H9 (cell line): ENCODE measurements around the gene PGAP6. TPM values are rescaled to one million over a fixed set of nuclear protein-coding genes. Genes with fewer than 3 reads are reported as not detected.
"Not testable (repeated sequence)": the region's sequence is repeated elsewhere in the genome, so short reads cannot be mapped to it uniquely, and the experiment has no call there.

Experiments
- DNase-seq: peaks from one replicate; pipeline ENCODE4 v3.0.0-alpha.2; 2017
- H2AFZ ChIP-seq: one replicate; pipeline ENCODE4 v1.6.1; 2013; ENCODE audit warnings: mild to moderate bottlenecking, low read length, control low read depth, moderate library complexity
- H2AK5ac ChIP-seq: 2 replicates; pipeline ENCODE4 v1.6.1; 2013; ENCODE audit warnings: low read length, control low read depth, mixed read lengths; ENCODE audit not compliant: insufficient read length
- H2BK120ac ChIP-seq: one replicate; pipeline ENCODE4 v1.6.1; 2013; ENCODE audit warnings: low read depth, mild to moderate bottlenecking, low read length, control low read depth, inconsistent platforms; ENCODE audit not compliant: poor library complexity, severe bottlenecking
- H2BK12ac ChIP-seq: 2 replicates; pipeline ENCODE4 v1.6.1; 2013; ENCODE audit warnings: low read length, control low read depth, mixed read lengths, low read depth; ENCODE audit not compliant: insufficient read length
- H2BK15ac ChIP-seq: 2 replicates; pipeline ENCODE4 v1.6.1; 2013; ENCODE audit warnings: low read depth, low read length, control low read depth
- H2BK20ac ChIP-seq: one replicate; pipeline ENCODE4 v1.6.1; 2013; ENCODE audit warnings: low read depth, mild to moderate bottlenecking, low read length, control low read depth, inconsistent platforms; ENCODE audit not compliant: poor library complexity, severe bottlenecking
- H2BK5ac ChIP-seq: 2 replicates; pipeline ENCODE4 v1.6.1; 2013; ENCODE audit warnings: low read length, control low read depth, mixed read lengths; ENCODE audit not compliant: insufficient read length
- H3K14ac ChIP-seq: 2 replicates; pipeline ENCODE4 v1.6.1; 2013; ENCODE audit warnings: low read length, control low read depth; ENCODE audit not compliant: insufficient read depth
- H3K18ac ChIP-seq: 2 replicates; pipeline ENCODE4 v1.6.1; 2013; ENCODE audit warnings: low read depth, mild to moderate bottlenecking, mixed read lengths, low read length, control low read depth; ENCODE audit not compliant: insufficient read length
- H3K23ac ChIP-seq: 2 replicates; pipeline ENCODE4 v1.6.1; 2013; ENCODE audit warnings: low read length, control low read depth, mixed read lengths, low read depth; ENCODE audit not compliant: insufficient read length
- H3K23me2 ChIP-seq: 2 replicates; pipeline ENCODE4 v1.6.1; 2013; ENCODE audit warnings: low read depth, mild to moderate bottlenecking, mixed read lengths, low read length, control low read depth; ENCODE audit not compliant: insufficient read length, poor library complexity, severe bottlenecking
- H3K27ac ChIP-seq: 2 replicates; pipeline ENCODE4 v1.5.1; 2013; ENCODE audit warnings: low read length, control low read depth, mixed read lengths, low read depth; ENCODE audit not compliant: insufficient read length
- H3K27me3 ChIP-seq: 2 replicates; pipeline ENCODE4 v1.6.1; 2013; ENCODE audit warnings: low read length, control low read depth, inconsistent platforms; ENCODE audit not compliant: insufficient read depth
- H3K4ac ChIP-seq: 2 replicates; pipeline ENCODE4 v1.6.1; 2013; ENCODE audit warnings: low read depth, mild to moderate bottlenecking, control low read depth, inconsistent platforms, low read length, moderate library complexity
- H3K4me1 ChIP-seq: 2 replicates; pipeline ENCODE4 v1.6.1; 2013; ENCODE audit warnings: low read length, control low read depth, inconsistent platforms; ENCODE audit not compliant: insufficient read depth
- H3K4me2 ChIP-seq: 2 replicates; pipeline ENCODE4 v1.6.1; 2013; ENCODE audit warnings: low read length, control low read depth, mixed read lengths; ENCODE audit not compliant: insufficient read length, insufficient read depth
- H3K56ac ChIP-seq: 2 replicates; pipeline ENCODE4 v1.6.1; 2013; ENCODE audit warnings: low read depth, mild to moderate bottlenecking, mixed read lengths, low read length, control low read depth; ENCODE audit not compliant: insufficient read length
- H3K79me1 ChIP-seq: 2 replicates; pipeline ENCODE4 v1.6.1; 2013; ENCODE audit warnings: low read depth, mild to moderate bottlenecking, moderate library complexity, low read length, control low read depth, inconsistent platforms; ENCODE audit not compliant: insufficient read depth, poor library complexity, severe bottlenecking
- H3K79me2 ChIP-seq: 2 replicates; pipeline ENCODE4 v1.6.1; 2013; ENCODE audit warnings: low read length, control low read depth, inconsistent platforms; ENCODE audit not compliant: insufficient read depth
- H3K9ac ChIP-seq: 2 replicates; pipeline ENCODE4 v1.6.1; 2013; ENCODE audit warnings: low read length, control low read depth, mixed read lengths; ENCODE audit not compliant: insufficient read length; ENCODE audit errors: extremely low read depth
- H3K9me3 ChIP-seq: one replicate; pipeline ENCODE4 v1.6.1; 2013; ENCODE audit warnings: low read depth, low read length, inconsistent platforms; ENCODE audit not compliant: control insufficient read depth
- H3T11ph ChIP-seq: one replicate; pipeline ENCODE4 v1.6.1; 2013; ENCODE audit warnings: mild to moderate bottlenecking, low read length, control low read depth, inconsistent platforms
- H4K20me1 ChIP-seq: one replicate; pipeline ENCODE4 v1.6.1; 2013; ENCODE audit not compliant: control insufficient read depth, insufficient read length, insufficient read depth
- H4K5ac ChIP-seq: 2 replicates; pipeline ENCODE4 v1.6.1; 2013; ENCODE audit warnings: low read depth, mild to moderate bottlenecking, mixed read lengths, low read length, control low read depth; ENCODE audit not compliant: insufficient read length
- H4K8ac ChIP-seq: replicated peaks from 2 replicates; pipeline ENCODE4 v1.6.1; 2013; ENCODE audit warnings: low read length, control low read depth, mixed read lengths, low read depth; ENCODE audit not compliant: insufficient read length
- H4K91ac ChIP-seq: 2 replicates; pipeline ENCODE4 v1.6.1; 2013; ENCODE audit warnings: low read depth, mild to moderate bottlenecking, moderate library complexity, mixed read lengths, low read length, control low read depth; ENCODE audit not compliant: insufficient read length
- H3K27ac Mint-ChIP-seq, 3 experiments: 2 replicates in 2 of 3; 3 replicates in 1 of 3; pipeline ENCODE4 v1.8.0; 2020 to 2021; ENCODE audit warnings: mixed read lengths in 3 of 3, mild to moderate bottlenecking in 1 of 3, moderate library complexity in 1 of 3
- H3K27me3 Mint-ChIP-seq: 2 replicates; pipeline ENCODE4 v1.8.0; 2021; ENCODE audit warnings: low read depth, mild to moderate bottlenecking, moderate library complexity, mixed read lengths
- H3K36me3 Mint-ChIP-seq, 3 experiments: 2 replicates in 2 of 3; 3 replicates in 1 of 3; pipeline ENCODE4 v1.8.0; 2020 to 2021; ENCODE audit warnings: low read depth in 3 of 3, mixed read lengths in 3 of 3; ENCODE audit not compliant: insufficient read depth in 1 of 3
- H3K4me1 Mint-ChIP-seq, 2 experiments: 2 replicates each; pipeline ENCODE4 v1.8.0; 2020; ENCODE audit warnings: mixed read lengths in 2 of 2
- H3K4me3 Mint-ChIP-seq, 2 experiments: 2 replicates in 1 of 2; 3 replicates in 1 of 2; pipeline ENCODE4 v1.8.0; 2020 to 2021; ENCODE audit warnings: mild to moderate bottlenecking in 2 of 2, mixed read lengths in 2 of 2, moderate library complexity in 1 of 2
- H3K9me3 Mint-ChIP-seq, 2 experiments: 2 replicates in 1 of 2; 3 replicates in 1 of 2; pipeline ENCODE4 v1.8.0; 2020; ENCODE audit warnings: mild to moderate bottlenecking in 2 of 2, mixed read lengths in 2 of 2, moderate library complexity in 1 of 2
- CTCF ChIP-seq: fragments of 200-600 bp; sonication (generic); conservative IDR thresholded peaks from 3 replicates; pipeline ENCODE4 v1.8.0; 2021; ENCODE audit warnings: antibody characterized with exemption, mild to moderate bottlenecking
- WGBS: extraction: QIAGEN DNeasy Blood & Tissue Kit; methylation state at CpG from one replicate; pipeline ENCODE4 v1.1.7; 2013; ENCODE audit warnings: missing lambda C conversion rate, low lambda C conversion rate, mixed read lengths; ENCODE audit not compliant: insufficient read length; ENCODE audit errors: extremely low coverage; 5-methylcytosine and 5-hydroxymethylcytosine counted together
- total RNA-seq: library from RNA; stranded (reverse); gene quantifications from 2 replicates; pipeline ENCODE4 v1.2.1, GENCODE V29; 2021

The PGAP6 gene
- total RNA-seq, 1 experiment from 2014 or later, result 111 TPM

- no peak overlapping the region for H3K9ac ChIP-seq
- no CpG with 5 or more reads among the region's 7 CpGs for WGBS
- H3K4me3 Mint-ChIP-seq, result peak overlapping the region in 1 of 2 experiments; percentile 14; a peak in 2 of 5 replicates
- no peak overlapping the region for H2BK5ac ChIP-seq
- H3K27ac ChIP-seq, result no peak overlapping the region
- H3K27me3 ChIP-seq, result no peaks in the 10 kb centered on the region
- no peak overlapping the region for H3K14ac ChIP-seq
- H3K27me3 Mint-ChIP-seq, result no peaks in the 10 kb centered on the region
- H3K4me1 Mint-ChIP-seq, result peaks cover 4 to 5% of the 10 kb centered on the region in 2 experiments; a peak in 3 of 4 replicates
- H2BK120ac ChIP-seq, result no peak overlapping the region
- no peak overlapping the region for H4K8ac ChIP-seq
- no peak overlapping the region for H3K18ac ChIP-seq
- H2BK15ac ChIP-seq, result no peak overlapping the region
- no peak overlapping the region for H3K27ac Mint-ChIP-seq
- H3K36me3 Mint-ChIP-seq, result peaks cover 29 to 52% (median 31%) of the 10 kb centered on the region in 3 experiments
- no peaks in the 10 kb centered on the region for H3K9me3 ChIP-seq
- no peak overlapping the region for H2AK5ac ChIP-seq
- no peak overlapping the region for H3K56ac ChIP-seq
- H3K9me3 Mint-ChIP-seq, result no peaks in the 10 kb centered on the region
- no peak overlapping the region for H3T11ph ChIP-seq
- no peaks in the 10 kb centered on the region for H3K4me1 ChIP-seq
- H2BK20ac ChIP-seq, result no peak overlapping the region
- no peak overlapping the region for H3K4me2 ChIP-seq
- H2AFZ ChIP-seq, result no peak overlapping the region
- H4K5ac ChIP-seq, result no peak overlapping the region
- TF ChIP-seq CTCF, result no peak
- H3K23me2 ChIP-seq, result peaks cover 4% of the 10 kb centered on the region
- H3K79me2 ChIP-seq, result peaks cover 28% of the 10 kb centered on the region; the same call in 1 of the 2 replicates
- DNase-seq, result no peak
- H3K79me1 ChIP-seq, result peaks cover 5% of the 10 kb centered on the region
- no peaks in the 10 kb centered on the region for H4K20me1 ChIP-seq
- no peak overlapping the region for H4K91ac ChIP-seq
- no peak overlapping the region for H3K4ac ChIP-seq
- H3K23ac ChIP-seq, result no peak overlapping the region
- H2BK12ac ChIP-seq, result no peak overlapping the region
Measured at GRCh38 chr16:349211-349610, 32.6 kb downstream of the PGAP6 start.

GRCh38 chr16:348495-348894 is 33.3 kb downstream of the PGAP6 start:
- not testable (repeated sequence) for H3K23me2 ChIP-seq, H3K14ac ChIP-seq, H3K27me3 ChIP-seq, H3K27ac ChIP-seq, DNase-seq, H3K18ac ChIP-seq, H2BK5ac ChIP-seq, H3K4me2 ChIP-seq, H2BK15ac ChIP-seq, H3K23ac ChIP-seq, H2BK20ac ChIP-seq, H3K79me1 ChIP-seq, H4K5ac ChIP-seq, H3K4me3 Mint-ChIP-seq, H2AFZ ChIP-seq, H3K4me1 ChIP-seq, H3K9me3 ChIP-seq, H3K9ac ChIP-seq, H3T11ph ChIP-seq, H3K9me3 Mint-ChIP-seq, H4K91ac ChIP-seq, H3K27me3 Mint-ChIP-seq, H2AK5ac ChIP-seq, H4K8ac ChIP-seq, H3K4me1 Mint-ChIP-seq, H2BK12ac ChIP-seq, H4K20me1 ChIP-seq, H2BK120ac ChIP-seq, H3K56ac ChIP-seq, H3K4ac ChIP-seq
- WGBS, result no CpG with 5 or more reads among the region's 10 CpGs
- Mint-ChIP-seq H3K36me3 (peaks cover 32 to 58% (median 36%) of the 10 kb centered on the region in 3 experiments), H3K27ac (peak overlapping the region in 1 of 3 experiments; percentile 66; a peak in 1 of 7 replicates)
- peaks cover 28% of the 10 kb centered on the region; the same call in 1 of the 2 replicates for H3K79me2 ChIP-seq
